Activated T-cell treated with anti-CD3 and anti-CD28 coated beads, Interleukin-2, amount 50 U/mL, for 1 hour (primary cell): ENCODE measurements around the gene ZC3H7B.

ENCODE experiments used
- DNase-seq: peaks from one replicate; pipeline ENCODE4 v3.0.0-alpha.2; 2020

ZC3H7B gene

GRCh38 chr22:41333806-41334205 lies 32.5 kb downstream of the ZC3H7B start:
- DNase-seq = no peak

- DNase-seq = no peak
Observed at GRCh38 chr22:41334215-41334614, 32.9 kb downstream of the ZC3H7B start.

- DNase-seq = no peak
Observed at GRCh38 chr22:41334951-41335635, 33.8 kb downstream of the ZC3H7B start.

- no peak for DNase-seq
Observed at GRCh38 chr22:41338614-41339212, 37.4 kb downstream of the ZC3H7B start.

- no peak for DNase-seq
Observed at GRCh38 chr22:41339823-41340222, 38.5 kb downstream of the ZC3H7B start.

GRCh38 chr22:41340357-41340756 lies 39.0 kb downstream of the ZC3H7B start:
- no peak for DNase-seq

GRCh38 chr22:41341012-41341411 lies 39.7 kb downstream of the ZC3H7B start:
- no peak for DNase-seq

- DNase-seq = no peak
Observed at GRCh38 chr22:41341990-41342389, 40.7 kb downstream of the ZC3H7B start.

- DNase-seq = no peak
Observed at GRCh38 chr22:41343300-41343699, 42.0 kb downstream of the ZC3H7B start.

- DNase-seq = no peak
Observed at GRCh38 chr22:41343717-41344116, 42.4 kb downstream of the ZC3H7B start.

GRCh38 chr22:41344189-41344788 lies 43.0 kb downstream of the ZC3H7B start:
- no peak for DNase-seq

- no peak for DNase-seq
Observed at GRCh38 chr22:41345807-41346335, 44.5 kb downstream of the ZC3H7B start.

- no peak for DNase-seq
Observed at GRCh38 chr22:41347066-41347859, 45.9 kb downstream of the ZC3H7B start.

- no peak for DNase-seq
Observed at GRCh38 chr22:41348964-41349484, 47.7 kb downstream of the ZC3H7B start.

- DNase-seq = no peak
Observed at GRCh38 chr22:41350087-41350486, 48.8 kb downstream of the ZC3H7B start.

- DNase-seq = no peak
Observed at GRCh38 chr22:41351011-41351410, 49.7 kb downstream of the ZC3H7B start.

- DNase-seq = no peak
Observed at GRCh38 chr22:41352058-41352457, 50.7 kb downstream of the ZC3H7B start.

GRCh38 chr22:41353862-41354575 lies 52.7 kb downstream of the ZC3H7B start:
- no peak for DNase-seq

GRCh38 chr22:41354979-41355378 lies 53.7 kb downstream of the ZC3H7B start:
- DNase-seq = no peak

GRCh38 chr22:41355895-41356294 lies 54.6 kb downstream of the ZC3H7B start:
- DNase-seq = no peak

GRCh38 chr22:41356430-41357028 lies 55.2 kb downstream of the ZC3H7B start:
- DNase-seq = no peak

- DNase-seq = no peak
Observed at GRCh38 chr22:41357191-41357590, 55.9 kb downstream of the ZC3H7B start.
